Cardiac fibroblast (primary cell): Measurements from ENCODE around the gene SLC6A6.

Source experiments
- DNase-seq, 2 donors: peaks; one replicate each; pipeline versions ENCODE4 v3.0.0 to v3.0.0-alpha.2; 2010; ENCODE audit warnings: low read depth in 2 of 2
- H3K4me3 ChIP-seq, 2 donors: replicated peaks in 1 of 2; 1 replicate in 1 of 2; 2 replicates in 1 of 2; pipeline ENCODE4 v1.5.1; 2011; ENCODE audit warnings: low read depth in 2 of 2, low read length in 2 of 2, mild to moderate bottlenecking in 2 of 2, moderate library complexity in 1 of 2
- CTCF ChIP-seq: IDR thresholded peaks from one replicate; pipeline ENCODE4 v1.5.1; 2011; ENCODE audit warnings: low read depth, mild to moderate bottlenecking, low read length, inconsistent platforms

The SLC6A6 gene

GRCh38 chr3:14361068-14361677 lies 41.2 kb upstream of the SLC6A6 start:
- TF ChIP-seq CTCF = no peak
- H3K4me3 ChIP-seq = no peak overlapping the region
- DNase-seq = no peak

GRCh38 chr3:14362890-14363289 lies 39.5 kb upstream of the SLC6A6 start:
- TF ChIP-seq CTCF = no peak
- no peak for DNase-seq
- no peak overlapping the region for H3K4me3 ChIP-seq

- H3K4me3 ChIP-seq = no peak overlapping the region
- DNase-seq = no peak
- TF ChIP-seq CTCF = no peak
Measured at GRCh38 chr3:14363379-14363778, 39.0 kb upstream of the SLC6A6 start.

GRCh38 chr3:14363991-14364390 lies 38.4 kb upstream of the SLC6A6 start:
- no peak for DNase-seq
- no peak overlapping the region for H3K4me3 ChIP-seq
- no peak for TF ChIP-seq CTCF

- TF ChIP-seq CTCF = no peak
- no peak overlapping the region for H3K4me3 ChIP-seq
- no peak for DNase-seq
Measured at GRCh38 chr3:14364580-14365292, 37.7 kb upstream of the SLC6A6 start.

- H3K4me3 ChIP-seq = no peak overlapping the region
- no peak for DNase-seq
- no peak for TF ChIP-seq CTCF
Measured at GRCh38 chr3:14366248-14366647, 36.2 kb upstream of the SLC6A6 start.
